Endothelial cell of umbilical vein (primary cell): Measurements from ENCODE around the gene VDR. TPM values are rescaled to one million over a fixed set of nuclear protein-coding genes. Genes with fewer than 3 reads are reported as not detected.
A peak's percentile ranks its signal among the peaks of the same experiment; 100 is the strongest.

Experiments used
- BruUV-seq: library from RNA; stranded (reverse); fragments of 400-500 nt; replicated peaks from 2 replicates; lab custom pipeline; 2021; lab: Mats Ljungman, UMichigan
- CTCF ChIA-PET: fragments of 300-600, 350-600 bp; sonication (Branson Sonifier 250); formaldehyde crosslinking; loops from one replicate; lab custom pipeline; 2021; ENCODE audit warnings: antibody characterized with exemption, inconsistent platforms; lab: Charles Lee
- POLR2A ChIA-PET: fragments of 300-600, 350-600 bp; sonication (Branson Sonifier 250); formaldehyde crosslinking; loops from one replicate; lab custom pipeline; 2021; ENCODE audit warnings: antibody characterized with exemption, inconsistent platforms; lab: Charles Lee
- DNase-seq: peaks from one replicate; pipeline ENCODE4 v3.0.0-alpha.2; 2011; ENCODE audit warnings: low read depth, low spot score
- FAIRE-seq: peaks from 2 replicates; lab custom pipeline; 2011; peaks lifted over from hg19 to GRCh38; lab: Jason Lieb, UNC
- H2AFZ ChIP-seq: 2 replicates; pipeline ENCODE4 v1.6.0; 2012; ENCODE audit warnings: low read depth, low read length, control low read depth, inconsistent platforms
- H3K27ac ChIP-seq: 2 replicates; pipeline ENCODE4 v1.5.1; 2011; ENCODE audit warnings: low read depth, mild to moderate bottlenecking, control low read depth, low read length, moderate library complexity; ENCODE audit not compliant: insufficient read depth
- H3K27me3 ChIP-seq, 2 experiments: 2 replicates each; pipeline versions ENCODE4 v1.6.0 to v1.6.1; 2011; ENCODE audit warnings: low read length in 2 of 2, mixed read lengths in 1 of 2; ENCODE audit not compliant: control insufficient read depth in 2 of 2, insufficient read depth in 2 of 2
- H3K36me3 ChIP-seq, 2 experiments: 2 replicates in 1 of 2; 3 replicates in 1 of 2; pipeline ENCODE4 v1.5.1; 2011; ENCODE audit warnings: low read length in 2 of 2, mild to moderate bottlenecking in 1 of 2, moderate library complexity in 1 of 2; ENCODE audit not compliant: control insufficient read depth in 2 of 2, insufficient read depth in 2 of 2; ENCODE audit errors: extremely low read depth in 1 of 2
- H3K4me1 ChIP-seq: 3 replicates; pipeline ENCODE4 v1.5.1; 2011; ENCODE audit warnings: mild to moderate bottlenecking, low read length; ENCODE audit not compliant: control insufficient read depth, insufficient read depth; ENCODE audit errors: extremely low read depth
- H3K4me2 ChIP-seq: 2 replicates; pipeline ENCODE4 v1.6.1; 2011; ENCODE audit warnings: low read length, control low read depth, mixed read lengths; ENCODE audit not compliant: insufficient read depth
- H3K4me3 ChIP-seq, 3 experiments: fragments of 200-600 bp in 1 of 3; sonication (generic), shearing (Covaris generic) in 1 of 3; replicated peaks in 1 of 3; 2 replicates each; pipeline ENCODE4 v1.5.1; 2011 to 2016; ENCODE audit warnings: control low read depth in 3 of 3, low read length in 3 of 3, mild to moderate bottlenecking in 2 of 3, inconsistent platforms in 1 of 3, low read depth in 1 of 3, moderate library complexity in 1 of 3; ENCODE audit not compliant: insufficient read depth in 1 of 3
- H3K79me2 ChIP-seq: 2 replicates; pipeline ENCODE4 v1.6.0; 2012; ENCODE audit warnings: low read length, inconsistent platforms; ENCODE audit not compliant: control insufficient read depth, insufficient read depth
- H3K9ac ChIP-seq: replicated peaks from 2 replicates; pipeline ENCODE3; 2011; ENCODE audit warnings: low read length, control low read depth; ENCODE audit not compliant: insufficient read depth; ENCODE audit errors: extremely low read depth
- H3K9me1 ChIP-seq: replicated peaks from 3 replicates; pipeline ENCODE4 v1.6.0; 2011; ENCODE audit warnings: mild to moderate bottlenecking, low read length; ENCODE audit not compliant: control insufficient read depth, insufficient read depth; ENCODE audit errors: extremely low read depth
- H3K9me3 ChIP-seq: replicated peaks from 2 replicates; pipeline ENCODE4 v1.5.1; 2012; ENCODE audit warnings: low read length, inconsistent platforms; ENCODE audit not compliant: control insufficient read depth, insufficient read depth
- H4K20me1 ChIP-seq: replicated peaks from 2 replicates; pipeline ENCODE3; 2011; ENCODE audit warnings: mild to moderate bottlenecking, low read length; ENCODE audit not compliant: control insufficient read depth, insufficient read depth; ENCODE audit errors: extremely low read depth
- EZH2 ChIP-seq: IDR thresholded peaks from 2 replicates; pipeline ENCODE4 v1.6.1; 2012; ENCODE audit warnings: borderline replicate concordance, low read depth, mild to moderate bottlenecking, moderate library complexity, low read length, inconsistent platforms; ENCODE audit not compliant: severe bottlenecking
- FOS ChIP-seq: IDR thresholded peaks from 2 replicates; pipeline ENCODE4 v1.6.1; 2011; ENCODE audit warnings: mild to moderate bottlenecking, low read length, moderate library complexity, borderline replicate concordance; ENCODE audit not compliant: insufficient read depth
- GATA2 ChIP-seq: IDR thresholded peaks from 2 replicates; pipeline ENCODE4 v1.7.0; 2011; ENCODE audit warnings: low read depth, mild to moderate bottlenecking, moderate library complexity, mixed read lengths, low read length; ENCODE audit not compliant: insufficient read length, insufficient read depth
- JUN ChIP-seq: IDR thresholded peaks from 2 replicates; pipeline ENCODE4 v1.6.1; 2011; ENCODE audit warnings: borderline replicate concordance, low read depth; ENCODE audit not compliant: insufficient read length, insufficient read depth
- MYC ChIP-seq: IDR thresholded peaks from one replicate; pipeline ENCODE4 v1.6.1; 2011; ENCODE audit warnings: mild to moderate bottlenecking, low read depth, low read length
- POLR2A ChIP-seq: IDR thresholded peaks from 2 replicates; pipeline ENCODE4 v1.6.1; 2012; ENCODE audit warnings: low read depth, mild to moderate bottlenecking, control low read depth, low read length
- POLR2AphosphoS5 ChIP-seq: IDR thresholded peaks from 2 replicates; pipeline ENCODE4 v1.6.1; 2012; ENCODE audit warnings: low read depth, mild to moderate bottlenecking, control low read depth, low read length, moderate library complexity; ENCODE audit not compliant: insufficient read depth
- dilution Hi-C: fragments of 300-500 bp; cut with MboI; formaldehyde crosslinking; loops from one replicate; pipeline ENCODE4 v1.15.0; 2019; ENCODE audit warnings: low sequenced_read_pairs; ENCODE audit not compliant: extremely low pct_ligation_motif_present
- intact Hi-C: fragments of 100-400 bp; cut with micrococcal nuclease; formaldehyde crosslinking; loops from one replicate; pipeline ENCODE4 v1.10.0; 2022
- polyA plus RNA-seq, 4 experiments: library from polyadenylated mRNA; depleted of rRNA in 3 of 4; stranded (reverse) in 3 of 4; unstranded in 1 of 4; fragments of >200 nt; gene quantifications; 2 replicates each; pipeline versions ENCODE4 v1.2.1 to v1.2.3, GENCODE V29; 2011 to 2012; ENCODE audit warnings: missing spikeins in 1 of 4
- total RNA-seq: library from RNA; stranded (reverse); gene quantifications from 2 replicates; pipeline ENCODE4 v1.2.3, GENCODE V29; 2021
- TF ChIP-seq, protein P1 (sequence below), 2 donors: IDR thresholded peaks; 1 replicate in 1 of 2; 2 replicates in 1 of 2; pipeline ENCODE4 v1.5.1; 2011; ENCODE audit warnings: low read length in 2 of 2, mild to moderate bottlenecking in 2 of 2, moderate library complexity in 2 of 2, control low read depth in 1 of 2, inconsistent platforms in 1 of 2, low read depth in 1 of 2; ENCODE audit not compliant: insufficient read depth in 1 of 2; ENCODE audit errors: extremely low read depth in 1 of 2
- TF ChIP-seq, protein P2 (sequence below): IDR thresholded peaks from 2 replicates; pipeline ENCODE4 v1.6.1; 2011; ENCODE audit not compliant: insufficient read depth, insufficient read length

Gene VDR
- total and polyA plus RNA-seq, 2 donors (not counting 3 experiments of a cell fraction or from before 2014, with no cell fraction given) = 0.73 to 0.91 TPM

DNA sequence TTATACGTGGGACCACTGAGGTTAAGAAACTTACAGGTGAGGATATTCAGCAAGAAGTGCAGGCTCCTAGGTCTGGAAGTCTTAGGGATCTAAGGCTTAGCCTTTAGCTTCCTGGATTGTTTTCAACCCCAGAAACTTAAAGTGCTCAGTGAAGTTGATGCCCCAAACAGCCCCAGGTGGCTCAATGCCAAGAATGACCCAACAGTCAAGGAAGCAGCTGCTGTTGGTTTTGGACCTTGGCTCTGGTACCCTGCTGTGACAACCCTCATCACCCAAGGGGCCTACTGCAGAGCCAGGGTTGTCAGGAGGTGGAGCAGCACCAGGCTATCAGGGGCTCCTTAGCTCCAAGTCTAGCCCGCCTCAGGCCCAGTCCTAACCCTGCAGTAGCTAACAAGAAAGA is 36.8 kb downstream of the VDR start:
- ChIA-PET POLR2A (no interaction called here), CTCF (interaction anchor here (1.0 to 1.8 kb wide), 4 partner anchors 18 to 81 kb away, joined by 3 to 8 read pairs (median 4); partner anchors contain the start of gene VDR)
- Histone ChIP-seq H3K4me1 (peaks cover 6% of the 10 kb centered on the region), H2AFZ (no peak overlapping the region), H3K27me3 (no peaks in the 10 kb centered on the region), H3K9ac (no peak overlapping the region), H4K20me1 (no peaks in the 10 kb centered on the region), H3K9me3 (no peaks in the 10 kb centered on the region), H3K27ac (no peak overlapping the region), H3K4me2 (no peak overlapping the region), H3K36me3 (no peaks in the 10 kb centered on the region), H3K79me2 (no peaks in the 10 kb centered on the region), H3K9me1 (no peaks in the 10 kb centered on the region), H3K4me3 (no peak overlapping the region)
- peak; percentile 49 for DNase-seq
- no TSS peak for BruUV-seq
- no peak for FAIRE-seq
- TF ChIP-seq JUN (no peak), MYC (no peak), POLR2AphosphoS5 (no peak), GATA2 (no peak), FOS (no peak), POLR2A (no peak), EZH2 (no peak)
- TF ChIP-seq, protein P1, sequence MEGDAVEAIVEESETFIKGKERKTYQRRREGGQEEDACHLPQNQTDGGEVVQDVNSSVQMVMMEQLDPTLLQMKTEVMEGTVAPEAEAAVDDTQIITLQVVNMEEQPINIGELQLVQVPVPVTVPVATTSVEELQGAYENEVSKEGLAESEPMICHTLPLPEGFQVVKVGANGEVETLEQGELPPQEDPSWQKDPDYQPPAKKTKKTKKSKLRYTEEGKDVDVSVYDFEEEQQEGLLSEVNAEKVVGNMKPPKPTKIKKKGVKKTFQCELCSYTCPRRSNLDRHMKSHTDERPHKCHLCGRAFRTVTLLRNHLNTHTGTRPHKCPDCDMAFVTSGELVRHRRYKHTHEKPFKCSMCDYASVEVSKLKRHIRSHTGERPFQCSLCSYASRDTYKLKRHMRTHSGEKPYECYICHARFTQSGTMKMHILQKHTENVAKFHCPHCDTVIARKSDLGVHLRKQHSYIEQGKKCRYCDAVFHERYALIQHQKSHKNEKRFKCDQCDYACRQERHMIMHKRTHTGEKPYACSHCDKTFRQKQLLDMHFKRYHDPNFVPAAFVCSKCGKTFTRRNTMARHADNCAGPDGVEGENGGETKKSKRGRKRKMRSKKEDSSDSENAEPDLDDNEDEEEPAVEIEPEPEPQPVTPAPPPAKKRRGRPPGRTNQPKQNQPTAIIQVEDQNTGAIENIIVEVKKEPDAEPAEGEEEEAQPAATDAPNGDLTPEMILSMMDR (IDR thresholded peaks at IDR 0.05; ENCODE audit: extremely low read depth in 1 of 2, insufficient read depth in 1 of 2, low read depth in 1 of 2, low read length in 2 of 2) = no peak
- TF ChIP-seq, protein P2, sequence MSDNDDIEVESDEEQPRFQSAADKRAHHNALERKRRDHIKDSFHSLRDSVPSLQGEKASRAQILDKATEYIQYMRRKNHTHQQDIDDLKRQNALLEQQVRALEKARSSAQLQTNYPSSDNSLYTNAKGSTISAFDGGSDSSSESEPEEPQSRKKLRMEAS = no peak
- dilution Hi-C loops (no loop called here), intact Hi-C loops (no loop called here)
